Parathyroid adenoma (tissue), 2 donors: ENCODE data around the gene SMAD3.

Source experiments
- H2AFZ ChIP-seq: fragments of 300-600 bp; sonication (generic); one replicate; pipeline ENCODE4 v1.7.0; 2017; ENCODE audit warnings: antibody characterized with exemption, mild to moderate bottlenecking
- H3K27ac ChIP-seq: fragments of 300-600 bp; sonication (generic); one replicate; pipeline ENCODE4 v1.7.0; 2017
- H3K27me3 ChIP-seq: fragments of 300-600 bp; sonication (generic); one replicate; pipeline ENCODE4 v1.7.0; 2017; ENCODE audit warnings: low read length; ENCODE audit not compliant: control insufficient read depth, insufficient read depth
- H3K36me3 ChIP-seq: fragments of 300-600 bp; sonication (generic); one replicate; pipeline ENCODE4 v1.7.0; 2017; ENCODE audit warnings: low read length; ENCODE audit not compliant: control insufficient read depth, insufficient read depth
- H3K4me1 ChIP-seq: fragments of 300-600 bp; sonication (generic); one replicate; pipeline ENCODE4 v1.7.0; 2017; ENCODE audit warnings: control low read depth
- H3K4me2 ChIP-seq: fragments of 300-600 bp; sonication (generic); one replicate; pipeline ENCODE4 v1.7.0; 2017; ENCODE audit warnings: low read length
- H3K4me3 ChIP-seq: fragments of 300-600 bp; sonication (generic); one replicate; pipeline ENCODE4 v1.7.0; 2017; ENCODE audit warnings: low read depth, low read length
- H3K79me2 ChIP-seq: fragments of 300-600 bp; sonication (generic); one replicate; pipeline ENCODE4 v1.7.0; 2017; ENCODE audit warnings: control low read depth
- H3K9ac ChIP-seq: fragments of 300-600 bp; sonication (generic); one replicate; pipeline ENCODE4 v1.7.0; 2017; ENCODE audit warnings: mild to moderate bottlenecking
- H3K9me3 ChIP-seq: fragments of 300-600 bp; sonication (generic); one replicate; pipeline ENCODE4 v1.7.0; 2017; ENCODE audit warnings: low read length; ENCODE audit not compliant: control insufficient read depth
- TF ChIP-seq, protein P1 (sequence below): fragments of 300-600 bp; sonication (generic); IDR thresholded peaks from one replicate; pipeline ENCODE4 v1.7.0; 2017; ENCODE audit warnings: antibody characterized with exemption, mild to moderate bottlenecking
- donor health status: primary hyperparathyroidism.

SMAD3 gene

DNA sequence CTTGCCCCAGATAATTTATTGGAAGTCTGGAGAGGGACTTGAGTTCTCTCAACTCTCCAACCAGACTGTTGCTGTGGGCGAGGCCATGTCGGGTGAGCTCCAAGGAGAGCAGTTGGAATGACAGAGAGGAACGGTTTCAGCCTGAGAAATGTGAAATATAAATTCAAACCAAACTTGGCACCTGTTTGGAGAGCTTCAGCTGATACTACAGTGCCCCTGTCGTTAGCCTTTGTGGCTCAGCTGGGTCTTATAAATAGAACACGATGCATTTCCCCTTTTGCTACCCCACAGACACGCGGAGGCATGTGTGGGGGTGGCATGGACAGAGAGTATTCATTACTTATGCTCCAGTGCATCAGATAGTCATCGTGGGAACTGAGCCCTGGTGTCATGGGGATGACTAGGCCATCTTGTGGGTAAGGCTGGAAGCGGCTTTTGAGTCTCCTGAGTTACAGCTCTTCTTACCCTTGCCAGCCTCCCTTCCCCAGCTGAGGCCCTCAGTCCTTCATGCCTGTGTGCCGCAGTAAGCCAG is 15.6 kb downstream of the SMAD3 start:
- H3K79me2 ChIP-seq = peaks cover 13% of the 10 kb centered on the region
- H3K4me3 ChIP-seq = no peak overlapping the region
- H3K27me3 ChIP-seq = no peaks in the 10 kb centered on the region
- H3K4me2 ChIP-seq = peak overlapping the region; percentile 3
- H3K27ac ChIP-seq = peak overlapping the region; percentile 15
- H3K9me3 ChIP-seq = no peaks in the 10 kb centered on the region
- H3K4me1 ChIP-seq = peaks cover 15% of the 10 kb centered on the region
- no peak overlapping the region for H3K9ac ChIP-seq
- H3K36me3 ChIP-seq = no peaks in the 10 kb centered on the region
- no peak overlapping the region for H2AFZ ChIP-seq
- TF ChIP-seq, protein P1, sequence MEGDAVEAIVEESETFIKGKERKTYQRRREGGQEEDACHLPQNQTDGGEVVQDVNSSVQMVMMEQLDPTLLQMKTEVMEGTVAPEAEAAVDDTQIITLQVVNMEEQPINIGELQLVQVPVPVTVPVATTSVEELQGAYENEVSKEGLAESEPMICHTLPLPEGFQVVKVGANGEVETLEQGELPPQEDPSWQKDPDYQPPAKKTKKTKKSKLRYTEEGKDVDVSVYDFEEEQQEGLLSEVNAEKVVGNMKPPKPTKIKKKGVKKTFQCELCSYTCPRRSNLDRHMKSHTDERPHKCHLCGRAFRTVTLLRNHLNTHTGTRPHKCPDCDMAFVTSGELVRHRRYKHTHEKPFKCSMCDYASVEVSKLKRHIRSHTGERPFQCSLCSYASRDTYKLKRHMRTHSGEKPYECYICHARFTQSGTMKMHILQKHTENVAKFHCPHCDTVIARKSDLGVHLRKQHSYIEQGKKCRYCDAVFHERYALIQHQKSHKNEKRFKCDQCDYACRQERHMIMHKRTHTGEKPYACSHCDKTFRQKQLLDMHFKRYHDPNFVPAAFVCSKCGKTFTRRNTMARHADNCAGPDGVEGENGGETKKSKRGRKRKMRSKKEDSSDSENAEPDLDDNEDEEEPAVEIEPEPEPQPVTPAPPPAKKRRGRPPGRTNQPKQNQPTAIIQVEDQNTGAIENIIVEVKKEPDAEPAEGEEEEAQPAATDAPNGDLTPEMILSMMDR = no peak

DNA sequence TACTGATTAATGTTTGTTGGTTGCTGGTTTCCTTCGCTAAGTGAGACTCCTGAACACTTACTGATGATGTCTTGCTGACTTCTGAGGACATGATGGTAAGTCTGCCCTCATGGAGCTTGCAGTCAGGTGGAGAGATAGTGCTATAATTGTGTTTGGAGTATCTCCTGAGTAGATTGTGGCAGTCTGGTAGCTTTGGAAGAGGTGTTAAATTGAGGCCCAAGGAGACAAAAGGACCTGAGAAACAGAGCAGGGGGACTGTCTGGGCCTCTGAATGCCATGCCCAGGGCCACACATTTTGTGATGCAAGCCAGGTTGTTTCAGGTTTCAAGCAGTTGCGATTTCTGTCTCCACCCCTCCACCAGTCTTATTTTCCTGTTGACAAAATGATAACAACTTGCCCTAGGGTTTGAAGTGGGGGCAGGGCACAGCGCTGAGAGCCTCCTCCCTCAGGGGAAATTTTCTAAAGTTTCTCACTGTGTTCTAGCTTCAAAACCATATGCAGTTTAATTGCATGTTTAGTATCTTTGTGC is 16.7 kb downstream of the SMAD3 start:
- Histone ChIP-seq H3K36me3 (no peaks in the 10 kb centered on the region), H3K9ac (no peak overlapping the region), H3K9me3 (no peaks in the 10 kb centered on the region), H3K27ac (no peak overlapping the region), H2AFZ (no peak overlapping the region), H3K27me3 (no peaks in the 10 kb centered on the region), H3K4me1 (peaks cover 17% of the 10 kb centered on the region), H3K4me2 (peak overlapping the region; percentile 2), H3K79me2 (peaks cover 7% of the 10 kb centered on the region), H3K4me3 (no peak overlapping the region)
- TF ChIP-seq, protein P1 = no peak

DNA sequence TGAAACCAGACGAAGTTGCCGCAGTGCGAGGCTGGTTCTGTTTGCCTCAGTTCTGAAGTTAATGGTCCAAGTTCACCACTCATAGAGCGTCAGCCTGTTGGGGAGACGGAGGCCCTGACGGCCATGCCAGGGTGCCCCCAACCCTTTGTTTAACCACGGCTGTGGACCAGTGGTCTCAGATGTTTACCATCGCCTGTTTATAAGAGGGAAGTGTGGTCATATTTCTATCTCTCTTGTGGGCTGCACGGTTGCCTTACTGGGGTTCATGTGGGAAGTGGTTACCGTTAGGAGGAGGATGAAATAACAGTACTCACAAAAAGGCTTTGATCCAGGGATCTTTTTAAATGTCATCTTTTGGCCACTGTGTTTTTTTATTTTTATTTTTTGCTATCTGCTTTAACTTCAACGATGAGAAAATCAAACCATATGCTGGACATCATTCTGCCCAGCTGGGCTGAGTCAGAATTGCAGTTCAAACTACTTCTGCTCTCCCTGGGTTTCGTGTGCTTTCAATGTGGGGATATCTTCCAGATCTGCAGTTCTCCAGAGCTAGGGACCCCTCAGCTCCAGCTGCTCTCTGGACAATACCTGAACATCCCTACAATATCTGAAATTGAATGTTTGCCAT is 17.8 kb downstream of the SMAD3 start:
- Histone ChIP-seq H3K27me3 (no peaks in the 10 kb centered on the region), H3K27ac (no peak overlapping the region), H3K4me3 (no peak overlapping the region), H3K4me1 (peaks cover 24% of the 10 kb centered on the region), H3K79me2 (peaks cover 11% of the 10 kb centered on the region), H2AFZ (no peak overlapping the region), H3K9me3 (no peaks in the 10 kb centered on the region), H3K4me2 (no peak overlapping the region), H3K36me3 (no peaks in the 10 kb centered on the region), H3K9ac (no peak overlapping the region)
- TF ChIP-seq, protein P1 = no peak

DNA sequence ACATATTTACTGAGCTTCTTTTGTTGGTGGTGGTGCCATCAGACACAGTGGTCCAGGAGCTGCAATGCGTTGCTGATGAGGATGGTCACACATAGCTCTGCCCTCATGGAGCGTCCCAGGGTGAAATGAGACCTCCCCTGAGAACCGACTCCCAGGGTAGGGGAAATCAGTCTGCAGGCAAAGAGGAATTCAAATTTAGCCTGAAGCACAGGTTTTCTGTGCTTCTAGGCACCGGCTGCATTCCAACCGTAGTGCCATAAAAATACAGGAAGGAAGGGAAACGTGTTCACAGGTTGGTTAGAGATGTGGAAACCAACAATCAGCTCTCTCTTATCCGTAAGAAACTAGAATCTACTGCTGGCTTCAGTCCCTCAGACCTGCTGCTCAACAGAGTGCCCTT is 19.2 kb downstream of the SMAD3 start:
- no peak overlapping the region for H3K9ac ChIP-seq
- no peak overlapping the region for H2AFZ ChIP-seq
- no peaks in the 10 kb centered on the region for H3K27me3 ChIP-seq
- no peak overlapping the region for H3K4me3 ChIP-seq
- H3K36me3 ChIP-seq = no peaks in the 10 kb centered on the region
- H3K79me2 ChIP-seq = peaks cover 22% of the 10 kb centered on the region
- H3K4me1 ChIP-seq = peaks cover 24% of the 10 kb centered on the region
- no peaks in the 10 kb centered on the region for H3K9me3 ChIP-seq
- no peak overlapping the region for H3K27ac ChIP-seq
- no peak overlapping the region for H3K4me2 ChIP-seq
- TF ChIP-seq, protein P1 = no peak
